SKM-1 (cell line): ENCODE measurements around the gene CD72.
"Not testable (repeated sequence)": the region's sequence is repeated elsewhere in the genome, so short reads cannot be mapped to it uniquely, and the experiment has no call there.

Experiments used
- DNase-seq: peaks from one replicate; lab custom pipeline; 2025; ENCODE audit not compliant: unreplicated experiment; lab: John Stamatoyannopoulos, UW

CD72 gene

DNA sequence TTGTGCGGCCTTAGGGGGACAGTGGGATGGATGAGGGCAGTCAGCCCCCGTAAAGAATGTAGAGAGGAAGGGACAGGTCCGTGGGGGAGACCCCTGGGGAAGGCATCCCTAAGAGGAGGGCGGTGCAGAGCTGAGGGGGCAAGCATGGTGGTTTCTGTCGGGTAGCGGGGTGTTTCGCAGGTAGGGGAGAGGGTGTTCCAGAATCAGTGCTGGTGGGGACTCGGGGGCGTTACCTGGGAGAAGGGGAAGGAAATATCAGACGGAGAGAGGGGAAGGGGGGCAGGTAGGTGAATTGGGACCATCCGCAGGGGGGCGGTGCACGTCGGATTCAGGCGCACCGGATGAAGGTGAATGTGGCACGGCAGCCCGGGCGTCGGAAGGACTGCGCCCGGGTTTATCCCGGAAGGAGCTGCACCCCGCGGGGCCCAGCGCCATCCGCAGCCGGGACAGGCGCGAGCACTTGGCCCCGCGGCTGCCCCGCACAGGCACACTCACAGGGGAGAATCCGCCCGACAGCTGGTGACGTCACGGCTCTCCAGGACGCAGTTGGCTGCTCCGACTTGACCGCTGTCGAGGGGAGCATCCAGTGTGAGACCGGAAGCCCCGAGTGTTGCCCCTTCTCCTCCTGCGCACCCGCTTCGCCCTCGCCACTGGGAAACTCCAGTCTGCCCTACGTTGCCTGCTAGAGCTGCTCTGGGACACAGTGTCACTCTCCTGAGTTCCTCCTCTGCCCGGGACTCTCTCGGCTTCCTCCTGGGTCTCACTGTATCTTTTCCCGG lies 1.3 kb downstream of the CD72 start:
- no peak for DNase-seq

DNA sequence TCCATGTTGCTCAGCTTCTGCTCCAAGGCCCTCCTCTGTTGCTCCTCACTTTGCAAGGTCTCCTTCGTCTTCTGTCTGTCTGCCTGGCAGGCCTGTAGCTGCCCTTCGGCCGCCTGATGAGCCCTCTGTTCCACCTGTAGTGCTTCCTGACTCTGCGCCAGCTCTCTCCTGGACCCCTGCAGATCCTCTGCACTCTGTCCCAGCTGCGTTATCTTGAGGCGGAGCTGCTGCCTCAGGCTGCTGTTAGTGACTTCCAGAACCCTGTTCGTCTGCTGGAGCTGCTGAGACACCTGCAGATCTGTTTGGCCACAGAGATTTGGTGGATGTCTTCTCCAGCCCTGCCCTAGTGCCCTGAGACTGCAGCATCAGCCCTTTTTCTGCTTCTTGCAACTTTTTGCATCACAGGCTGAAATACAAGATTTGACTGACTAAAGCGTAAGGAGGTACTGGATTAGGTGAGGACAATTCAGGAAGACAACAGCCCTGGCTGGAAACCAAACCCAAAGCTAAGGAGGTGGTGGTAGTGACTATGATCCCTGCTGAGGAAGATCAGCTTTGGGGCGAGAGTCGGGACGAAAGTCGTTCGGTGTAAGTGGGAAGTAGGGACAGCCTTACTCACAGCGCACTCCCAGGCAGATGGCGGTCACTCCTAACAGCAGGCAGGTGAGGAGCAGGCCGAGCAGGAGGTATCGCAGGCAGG lies 2.1 kb downstream of the CD72 start:
- DNase-seq: no peak

DNA sequence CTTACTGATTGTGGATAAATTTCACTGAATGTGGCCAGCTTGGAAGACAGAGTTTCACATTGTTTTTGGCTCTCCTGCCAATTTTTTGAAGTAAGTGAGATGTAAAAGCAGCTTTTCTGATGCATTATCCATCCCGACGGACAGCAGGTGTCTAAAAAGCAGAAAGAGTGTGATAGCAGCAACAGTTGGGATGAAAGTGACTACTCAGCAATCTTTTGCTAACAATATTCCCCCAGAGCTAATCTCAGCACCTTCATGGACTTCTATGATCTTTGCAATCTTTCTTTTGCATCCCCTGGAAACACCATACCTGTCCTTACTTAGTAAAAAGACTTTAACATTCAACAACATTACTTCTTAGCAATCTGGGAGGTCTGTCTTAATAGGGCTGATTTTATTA lies 5.4 kb downstream of the CD72 start:
- no peak for DNase-seq

DNA sequence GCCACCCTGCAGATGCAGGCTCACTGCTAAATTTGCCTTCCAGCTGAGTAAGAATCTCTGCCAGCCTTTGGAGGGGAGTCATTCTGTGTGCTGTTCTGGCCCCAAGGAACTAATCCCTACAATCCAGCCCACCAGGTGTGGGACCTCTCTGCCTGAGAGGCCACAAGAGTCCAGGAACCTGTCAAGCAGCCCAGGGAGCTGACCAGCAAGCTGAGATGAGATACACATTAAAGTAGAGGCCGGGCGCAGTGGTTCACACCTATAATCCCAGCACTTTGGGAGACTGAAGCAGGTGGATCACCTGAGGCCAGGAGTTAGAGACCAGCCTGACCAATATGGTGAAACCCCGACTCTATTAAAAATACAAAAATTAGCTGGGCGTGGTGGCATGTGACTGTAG lies 6.1 kb downstream of the CD72 start:
- not testable (repeated sequence) for DNase-seq

DNA sequence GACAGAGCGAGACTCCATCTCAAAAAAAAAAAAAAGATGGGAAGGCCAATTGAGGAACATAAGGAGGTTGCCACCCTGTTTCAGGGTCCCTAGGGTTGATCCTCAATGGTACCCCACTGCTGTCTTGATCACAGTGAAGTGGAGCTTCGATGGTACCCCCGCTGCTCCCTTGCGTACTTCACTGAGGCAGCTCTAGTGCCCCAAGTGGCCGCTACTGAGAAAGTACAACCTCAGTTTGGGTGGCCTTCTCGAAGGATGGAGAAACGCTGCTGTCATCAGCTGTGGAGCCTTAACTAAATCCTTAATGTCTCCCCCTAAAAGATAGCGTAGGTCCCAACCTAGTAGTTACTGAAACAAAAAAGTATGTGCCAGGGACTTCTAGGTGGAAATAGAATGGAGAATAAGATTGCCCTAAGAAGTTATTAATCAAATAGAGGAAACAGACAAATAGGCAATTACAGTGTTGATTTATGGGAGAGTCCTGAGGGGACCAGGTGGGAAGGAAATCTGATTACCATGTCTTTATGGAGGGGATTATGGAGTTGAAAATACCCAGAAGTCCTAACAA lies 6.9 kb downstream of the CD72 start:
- peak; percentile 33 for DNase-seq

DNA sequence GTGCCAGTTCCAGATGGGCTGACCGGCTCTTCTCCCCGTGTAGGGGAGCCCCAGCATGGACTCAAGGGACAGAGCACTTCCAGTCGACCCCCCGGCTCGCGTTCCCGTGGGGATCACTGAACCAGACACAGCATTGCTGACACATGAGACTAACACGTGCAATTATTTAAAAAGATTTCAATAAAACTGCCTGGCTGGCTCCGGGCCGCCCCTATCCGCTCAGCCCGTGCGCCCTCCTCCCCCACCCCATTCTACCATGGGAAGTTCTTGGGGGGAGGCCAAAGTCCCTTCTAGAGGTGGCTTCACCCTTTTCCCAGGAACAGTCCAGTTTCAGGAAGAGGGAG lies 8.4 kb downstream of the CD72 start:
- DNase-seq: no peak

DNA sequence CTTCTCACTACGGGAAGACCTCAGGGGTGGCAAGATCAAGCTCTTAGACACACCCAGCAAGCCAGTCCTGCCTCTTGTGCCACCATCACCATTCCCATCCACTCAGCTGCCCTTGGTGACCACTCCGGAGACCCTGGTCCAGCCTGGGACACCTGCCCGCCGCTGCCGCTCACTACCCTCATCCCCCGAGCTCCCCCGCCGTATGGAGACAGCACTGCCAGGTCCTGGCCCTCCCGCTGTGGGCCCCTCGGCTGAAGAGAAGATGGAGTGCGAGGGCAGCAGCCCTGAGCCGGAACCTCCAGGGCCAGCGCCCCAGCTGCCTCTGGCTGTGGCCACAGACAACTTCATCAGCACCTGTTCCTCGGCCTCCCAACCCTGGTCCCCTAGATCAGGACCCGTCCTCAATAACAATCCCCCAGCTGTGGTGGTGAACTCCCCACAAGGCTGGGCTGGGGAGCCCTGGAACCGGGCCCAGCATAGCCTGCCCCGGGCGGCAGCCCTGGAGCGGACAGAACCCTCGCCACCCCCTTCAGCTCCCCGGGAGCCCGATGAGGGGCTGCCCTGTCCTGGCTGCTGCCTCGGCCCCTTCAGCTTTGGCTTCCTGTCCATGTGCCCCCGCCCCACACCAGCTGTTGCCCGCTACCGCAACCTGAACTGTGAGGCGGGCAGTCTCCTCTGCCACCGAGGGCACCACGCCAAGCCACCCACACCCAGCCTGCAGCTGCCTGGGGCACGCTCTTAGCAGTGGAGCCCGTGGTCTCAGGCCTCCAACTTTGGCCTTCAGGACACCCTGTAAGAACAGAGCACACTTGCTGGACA lies 9.0 kb downstream of the CD72 start:
- no peak for DNase-seq

DNA sequence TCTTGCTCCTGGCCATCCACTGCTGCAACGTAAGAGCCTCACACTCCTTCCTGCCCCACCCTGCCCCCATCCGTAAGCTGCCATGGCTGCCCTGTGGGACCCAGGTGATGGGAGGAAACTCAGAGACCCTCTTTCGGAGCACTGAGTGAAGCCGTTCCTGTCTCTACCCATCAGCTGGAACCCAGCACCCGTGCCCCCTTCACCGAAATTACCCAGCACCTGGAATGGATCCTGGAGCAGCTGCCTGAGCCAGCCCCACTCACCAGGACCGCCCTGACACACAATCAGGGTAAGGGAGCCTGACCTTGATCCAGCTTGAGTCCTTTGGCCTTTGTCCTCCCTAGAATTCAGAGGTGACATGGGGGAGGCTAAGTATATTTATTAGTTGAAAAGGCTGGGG lies 10.0 kb downstream of the CD72 start:
- DNase-seq: no peak

DNA sequence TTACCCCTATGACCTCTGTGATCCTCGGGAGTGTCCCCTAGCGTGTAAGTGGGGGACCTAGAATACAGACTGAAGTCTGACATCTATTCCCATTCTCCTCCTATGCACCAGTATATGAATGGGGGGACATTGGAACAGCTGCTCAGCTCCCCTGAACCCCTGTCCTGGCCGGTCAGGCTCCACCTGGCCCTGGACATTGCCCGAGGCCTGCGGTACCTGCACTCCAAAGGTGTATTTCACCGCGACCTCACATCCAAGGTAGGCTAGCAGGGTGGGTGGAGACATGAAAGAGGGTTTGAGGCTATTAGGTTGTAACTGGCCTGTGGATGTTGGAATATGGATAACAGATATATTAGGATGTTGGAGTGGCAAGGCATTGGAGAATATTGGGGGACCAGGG lies 11.5 kb downstream of the CD72 start:
- no peak for DNase-seq

DNA sequence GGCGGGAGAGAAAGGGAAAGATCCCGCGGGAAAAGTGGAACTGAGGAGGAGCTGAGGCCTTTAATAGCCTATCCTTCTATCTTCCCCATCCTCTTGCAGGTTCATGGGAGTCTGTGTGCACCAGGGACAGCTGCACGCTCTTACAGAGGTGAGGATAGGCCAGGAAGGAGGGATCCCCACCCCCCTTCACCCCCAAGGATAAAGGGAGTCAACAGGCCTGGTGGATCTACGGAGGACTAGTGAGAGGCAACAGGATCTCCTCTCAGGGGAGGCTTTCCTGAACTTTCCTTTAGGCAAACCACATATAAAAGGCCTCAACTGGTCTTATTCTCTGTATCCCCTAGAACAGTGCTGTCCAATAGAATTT lies 12.1 kb downstream of the CD72 start:
- DNase-seq: no peak

DNA sequence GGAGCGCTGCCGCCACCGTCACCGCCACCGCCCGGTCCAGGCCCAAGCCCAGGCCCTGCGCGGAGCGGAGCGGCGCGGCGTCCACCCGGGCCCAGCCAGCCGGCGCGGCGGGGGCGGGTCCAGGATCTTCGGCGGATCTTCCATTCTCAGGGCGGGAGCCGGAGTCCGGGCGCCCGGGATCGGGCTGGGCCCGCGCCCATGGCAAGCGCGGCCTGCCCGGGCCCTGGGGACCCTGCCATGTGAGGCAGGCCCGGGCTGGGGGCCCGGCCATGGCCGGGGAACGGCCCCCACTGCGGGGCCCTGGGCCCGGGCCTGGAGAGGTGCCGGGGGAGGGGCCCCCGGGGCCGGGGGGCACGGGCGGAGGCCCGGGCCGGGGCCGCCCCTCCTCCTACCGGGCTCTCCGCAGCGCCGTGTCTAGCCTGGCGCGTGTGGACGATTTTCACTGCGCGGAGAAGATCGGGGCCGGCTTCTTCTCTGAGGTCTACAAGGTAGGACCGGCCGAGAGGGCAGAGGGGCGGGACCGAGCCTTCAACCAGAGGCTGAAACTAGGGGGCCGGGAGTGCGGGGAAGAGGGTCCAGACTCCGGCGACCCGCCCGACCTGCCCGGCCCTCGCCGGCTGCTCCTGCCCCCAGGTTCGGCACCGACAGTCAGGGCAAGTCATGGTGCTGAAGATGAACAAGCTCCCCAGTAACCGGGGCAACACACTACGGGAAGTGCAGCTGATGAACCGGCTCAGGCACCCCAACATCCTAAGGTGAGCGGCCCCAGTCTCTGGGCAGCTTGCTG lies 12.7 kb downstream of the CD72 start:
- DNase-seq: no peak

DNA sequence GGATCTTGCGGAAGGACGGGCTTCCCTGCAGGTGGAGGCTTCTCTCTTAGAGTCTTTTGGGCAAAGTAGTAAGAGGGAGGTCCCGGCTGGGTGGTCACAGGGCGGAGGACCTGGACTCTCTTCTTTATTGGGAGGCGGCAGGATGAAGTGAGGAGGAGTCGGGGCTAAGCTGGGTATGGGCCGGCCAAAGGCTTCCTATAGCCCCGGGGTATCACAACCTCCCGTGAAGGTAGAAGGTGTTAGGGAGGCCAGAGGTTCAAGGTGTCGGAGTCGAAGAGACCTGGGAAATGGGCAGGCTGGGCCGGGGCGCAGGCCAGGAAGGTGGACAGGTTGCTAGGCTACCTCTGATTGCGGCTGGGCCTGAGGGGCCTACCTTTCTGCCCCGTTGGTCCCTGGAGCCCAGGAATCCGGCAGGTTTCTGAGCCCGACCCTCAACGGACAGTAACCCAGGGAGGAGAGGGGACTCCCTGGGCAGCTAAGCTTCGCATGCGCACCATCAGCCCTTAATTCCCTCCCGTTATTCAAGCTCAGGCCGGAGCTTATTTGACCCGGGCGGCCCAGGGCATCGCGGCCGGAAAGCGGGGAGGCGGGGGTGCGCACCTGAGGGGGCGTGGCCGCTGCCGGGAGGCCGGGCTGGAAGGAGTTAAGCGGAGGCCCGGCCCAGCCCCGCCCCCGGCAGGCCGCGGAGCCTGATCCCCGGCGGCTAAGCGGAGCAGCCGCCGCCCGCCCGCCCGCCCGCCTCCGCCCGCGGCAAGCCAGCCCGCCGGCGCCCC lies 13.4 kb downstream of the CD72 start, which contains the start of gene TESK1:
Gene TESK1 (plus strand): TSS at position 685 of the 773 bp plus-strand sequence. CDS start 358 bp downstream, outside the sequence.
- DNase-seq: peak; percentile 19

DNA sequence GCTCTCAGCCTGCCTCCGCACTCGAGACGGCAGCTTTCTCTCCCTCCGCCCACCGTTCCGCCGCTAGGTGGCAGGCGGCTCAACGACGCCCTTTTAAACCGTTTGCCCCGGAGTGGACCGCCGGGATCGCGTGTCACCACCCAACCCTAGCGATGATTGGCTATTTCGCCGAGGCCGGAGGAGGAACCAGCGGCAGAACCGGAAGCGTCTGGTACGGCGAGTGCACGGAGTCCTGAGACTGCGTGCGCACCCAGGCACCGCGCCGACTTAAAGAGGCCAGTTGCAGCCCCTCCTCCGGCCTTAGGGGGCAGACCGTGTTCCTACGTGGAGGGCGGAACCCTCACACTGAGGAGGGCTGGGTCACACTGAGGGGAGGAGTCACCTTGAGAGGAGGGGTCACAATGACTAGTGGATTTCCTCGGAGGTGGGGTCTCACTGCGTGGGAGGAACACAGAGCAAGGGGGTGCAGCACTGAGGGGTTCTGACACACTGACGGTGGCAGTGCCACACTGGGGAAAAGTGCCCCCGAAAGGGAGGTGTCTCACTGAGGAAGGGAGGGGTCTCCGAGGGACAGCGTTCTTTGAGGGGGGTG lies 14.1 kb downstream of the CD72 start:
- peak; percentile 98 for DNase-seq

DNA sequence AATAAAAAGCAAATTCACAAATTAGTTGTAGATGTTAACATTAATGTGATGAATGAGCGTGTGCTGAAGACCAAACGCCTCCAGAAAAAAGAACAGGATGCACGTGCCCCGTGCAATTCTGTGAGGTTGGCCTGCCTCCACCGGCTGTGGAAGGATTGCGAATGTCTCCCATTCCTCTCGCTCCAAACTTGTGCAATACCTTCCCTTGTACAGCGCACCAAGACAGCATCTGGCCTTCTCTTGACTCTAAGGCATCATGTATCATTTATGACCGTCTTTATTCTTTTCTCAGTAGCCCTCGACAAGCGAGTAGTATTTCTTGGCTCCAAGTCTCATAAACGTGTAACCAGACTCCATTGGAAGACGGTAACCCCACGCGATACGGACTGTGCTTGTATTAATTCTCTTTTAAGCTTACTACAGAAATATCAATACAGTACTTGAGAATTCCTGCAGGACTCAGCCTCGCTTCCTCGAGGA lies 14.7 kb downstream of the CD72 start:
- DNase-seq: peak; percentile 32

DNA sequence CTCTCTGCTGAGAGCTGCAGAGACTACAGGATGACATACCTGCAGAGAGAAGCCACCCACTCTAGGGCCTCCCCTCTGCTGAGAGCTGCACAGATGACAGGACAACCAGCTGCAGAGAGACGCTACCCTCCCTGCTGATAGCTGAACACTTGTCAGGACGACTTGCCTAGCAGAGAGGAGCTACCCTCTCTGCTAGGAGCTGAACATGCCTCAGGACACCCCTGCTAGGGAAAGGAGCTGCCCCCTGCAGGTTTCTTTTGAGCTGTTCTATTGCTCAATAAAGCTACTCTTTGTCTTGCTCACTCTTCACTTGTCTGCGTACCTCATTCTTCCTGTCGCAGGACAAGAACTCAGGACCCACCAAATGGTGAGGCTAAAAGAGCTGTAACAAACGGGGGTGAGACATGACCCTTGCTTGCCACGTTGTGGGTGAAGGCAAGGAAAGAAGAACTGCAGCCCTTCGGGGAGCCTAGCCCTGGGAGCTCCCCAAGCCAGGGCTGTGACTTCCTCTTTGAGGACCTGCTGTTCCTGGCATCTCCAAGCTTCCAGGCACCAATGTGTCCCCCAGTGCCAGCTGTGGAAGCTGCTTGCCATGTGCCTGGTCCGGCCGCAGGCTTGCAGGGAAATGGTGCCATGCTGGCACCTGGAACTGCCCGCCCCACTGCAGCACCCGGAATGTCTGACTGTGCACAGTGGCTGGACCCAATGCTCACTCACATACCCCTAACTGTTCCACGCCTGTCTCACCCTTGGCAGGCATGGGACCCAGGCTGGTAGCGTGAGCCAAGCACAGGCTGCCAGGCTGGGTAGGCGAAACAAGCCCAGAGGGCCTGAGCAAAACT lies 18.2 kb downstream of the CD72 start:
- no peak for DNase-seq

DNA sequence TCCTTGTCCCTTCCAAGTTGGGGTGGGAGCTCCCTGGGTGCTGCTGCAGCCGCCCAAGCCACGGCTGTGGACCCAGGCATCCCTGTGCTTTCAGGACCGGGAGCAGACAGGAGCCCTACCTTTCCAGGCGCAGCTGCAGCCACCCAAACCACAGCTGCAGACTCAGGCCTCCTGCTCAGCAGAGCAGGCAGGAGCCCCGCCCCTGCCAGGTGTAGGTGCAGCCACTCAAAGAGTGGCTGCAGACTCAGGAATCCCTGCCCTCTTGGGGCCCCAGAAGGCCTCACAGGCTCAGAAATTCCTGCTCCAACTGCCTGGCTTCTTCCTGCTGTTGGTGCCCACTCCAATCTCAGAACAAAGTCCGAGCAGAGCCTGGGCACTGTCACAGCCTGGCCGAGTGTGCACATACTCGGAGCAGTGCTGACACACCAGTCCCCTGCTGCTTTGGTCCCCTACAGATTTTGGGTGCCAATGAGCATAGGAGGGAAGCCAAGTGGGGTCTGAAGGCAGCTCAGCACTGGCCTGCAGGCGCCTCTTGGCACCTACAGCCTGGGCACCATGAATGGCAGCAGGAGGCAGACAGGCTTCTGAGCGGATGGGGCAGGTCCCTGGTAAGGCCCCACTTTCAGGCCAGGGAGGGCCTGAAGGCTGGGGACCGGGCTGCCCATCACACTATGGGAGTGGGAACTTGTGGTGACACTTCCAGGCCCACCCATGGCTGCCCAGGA lies 19.2 kb downstream of the CD72 start:
- DNase-seq: no peak

DNA sequence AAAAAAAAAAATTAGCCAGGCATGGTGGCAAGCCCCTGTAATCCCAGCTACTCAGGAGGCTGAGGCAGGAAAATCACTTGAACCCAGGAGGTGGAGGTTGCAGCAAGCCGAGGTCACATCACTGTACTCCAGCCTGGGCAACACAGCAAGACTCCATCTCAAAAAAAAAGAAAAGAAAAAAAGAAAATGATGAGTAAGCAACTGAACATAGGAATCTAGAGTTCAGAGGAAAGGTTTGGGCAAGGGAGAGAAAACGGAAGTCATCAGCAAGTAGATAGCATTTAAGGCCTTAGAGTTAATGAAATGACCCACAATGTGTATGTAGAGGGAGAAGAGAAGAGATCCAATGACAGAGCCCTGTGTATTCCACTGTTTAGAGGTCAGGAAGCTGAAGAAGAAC lies 21.3 kb downstream of the CD72 start:
- not testable (repeated sequence) for DNase-seq

DNA sequence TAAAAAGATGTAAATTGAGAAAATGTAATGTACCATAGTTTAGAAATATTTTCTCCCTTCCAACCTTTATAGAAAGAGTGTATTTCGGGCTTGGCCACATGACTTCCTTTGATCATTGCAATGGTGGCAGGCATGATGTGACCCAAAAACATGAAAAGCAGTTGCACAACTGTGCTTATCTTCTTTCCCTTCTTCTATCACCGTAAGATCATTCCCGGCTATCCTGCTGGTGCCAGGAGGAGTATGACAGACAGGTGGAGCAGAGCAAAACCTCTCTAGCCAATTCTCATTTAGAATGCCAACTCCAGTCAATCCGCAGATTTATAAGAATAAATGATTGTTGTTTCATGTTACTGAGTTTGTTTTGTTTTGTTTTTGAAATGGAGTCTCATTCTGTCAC lies 23.7 kb downstream of the CD72 start:
- DNase-seq: no peak
